ENCODE results near the gene C2CD2.

C2CD2 gene

DNA sequence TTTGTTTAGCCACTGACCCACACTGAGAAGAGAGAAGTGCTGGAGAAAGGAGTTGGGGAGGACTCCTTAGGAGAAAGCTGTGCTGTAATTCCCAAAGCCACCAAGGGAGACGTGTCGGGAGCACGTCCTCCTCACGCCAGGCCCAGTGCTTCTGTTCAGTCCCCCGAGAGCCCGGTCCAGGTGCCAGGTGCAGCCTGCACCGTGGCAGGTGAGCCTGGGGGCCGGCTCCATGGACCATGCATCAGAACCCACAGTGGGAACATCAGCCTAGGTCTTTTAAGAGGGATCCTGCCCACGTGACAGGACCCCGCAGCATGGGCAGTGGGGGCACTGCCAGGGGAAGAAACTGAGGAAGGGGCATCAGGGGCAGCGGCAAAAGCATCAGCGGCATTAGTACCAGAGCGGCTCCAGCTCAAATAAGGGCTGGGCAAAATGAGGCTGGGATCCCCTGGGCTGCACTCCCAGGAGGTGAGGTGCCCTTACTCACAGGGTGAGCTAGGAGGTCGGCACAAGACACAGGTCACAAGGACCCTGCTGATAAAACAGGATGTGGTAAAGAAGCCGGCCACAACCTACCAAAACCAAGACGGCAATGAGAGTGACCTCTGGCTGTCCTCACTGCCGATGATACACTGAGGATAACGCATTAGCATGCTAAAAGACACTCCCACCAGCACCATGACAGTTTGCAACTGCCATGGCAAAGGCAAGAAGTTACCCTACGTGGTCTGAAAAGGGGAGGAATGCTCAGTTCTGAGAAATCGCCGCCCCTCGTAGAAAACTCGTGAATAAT lies 50.1 kb downstream of the C2CD2 start:
- no peak overlapping the region for H3K27ac ChIP-seq (replicated peaks)
- H3K4me3 ChIP-seq (replicated peaks; ENCODE audit: insufficient read depth, low read length) = no peak overlapping the region
- DNase-seq (ENCODE audit: low read depth in 1 of 2, low spot score in 1 of 2) = no peak
- TF ChIP-seq, protein P1, sequence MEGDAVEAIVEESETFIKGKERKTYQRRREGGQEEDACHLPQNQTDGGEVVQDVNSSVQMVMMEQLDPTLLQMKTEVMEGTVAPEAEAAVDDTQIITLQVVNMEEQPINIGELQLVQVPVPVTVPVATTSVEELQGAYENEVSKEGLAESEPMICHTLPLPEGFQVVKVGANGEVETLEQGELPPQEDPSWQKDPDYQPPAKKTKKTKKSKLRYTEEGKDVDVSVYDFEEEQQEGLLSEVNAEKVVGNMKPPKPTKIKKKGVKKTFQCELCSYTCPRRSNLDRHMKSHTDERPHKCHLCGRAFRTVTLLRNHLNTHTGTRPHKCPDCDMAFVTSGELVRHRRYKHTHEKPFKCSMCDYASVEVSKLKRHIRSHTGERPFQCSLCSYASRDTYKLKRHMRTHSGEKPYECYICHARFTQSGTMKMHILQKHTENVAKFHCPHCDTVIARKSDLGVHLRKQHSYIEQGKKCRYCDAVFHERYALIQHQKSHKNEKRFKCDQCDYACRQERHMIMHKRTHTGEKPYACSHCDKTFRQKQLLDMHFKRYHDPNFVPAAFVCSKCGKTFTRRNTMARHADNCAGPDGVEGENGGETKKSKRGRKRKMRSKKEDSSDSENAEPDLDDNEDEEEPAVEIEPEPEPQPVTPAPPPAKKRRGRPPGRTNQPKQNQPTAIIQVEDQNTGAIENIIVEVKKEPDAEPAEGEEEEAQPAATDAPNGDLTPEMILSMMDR (IDR thresholded peaks at IDR 0.05; ENCODE audit: insufficient read depth, low read length) = no peak
- TF ChIP-seq, protein P2, sequence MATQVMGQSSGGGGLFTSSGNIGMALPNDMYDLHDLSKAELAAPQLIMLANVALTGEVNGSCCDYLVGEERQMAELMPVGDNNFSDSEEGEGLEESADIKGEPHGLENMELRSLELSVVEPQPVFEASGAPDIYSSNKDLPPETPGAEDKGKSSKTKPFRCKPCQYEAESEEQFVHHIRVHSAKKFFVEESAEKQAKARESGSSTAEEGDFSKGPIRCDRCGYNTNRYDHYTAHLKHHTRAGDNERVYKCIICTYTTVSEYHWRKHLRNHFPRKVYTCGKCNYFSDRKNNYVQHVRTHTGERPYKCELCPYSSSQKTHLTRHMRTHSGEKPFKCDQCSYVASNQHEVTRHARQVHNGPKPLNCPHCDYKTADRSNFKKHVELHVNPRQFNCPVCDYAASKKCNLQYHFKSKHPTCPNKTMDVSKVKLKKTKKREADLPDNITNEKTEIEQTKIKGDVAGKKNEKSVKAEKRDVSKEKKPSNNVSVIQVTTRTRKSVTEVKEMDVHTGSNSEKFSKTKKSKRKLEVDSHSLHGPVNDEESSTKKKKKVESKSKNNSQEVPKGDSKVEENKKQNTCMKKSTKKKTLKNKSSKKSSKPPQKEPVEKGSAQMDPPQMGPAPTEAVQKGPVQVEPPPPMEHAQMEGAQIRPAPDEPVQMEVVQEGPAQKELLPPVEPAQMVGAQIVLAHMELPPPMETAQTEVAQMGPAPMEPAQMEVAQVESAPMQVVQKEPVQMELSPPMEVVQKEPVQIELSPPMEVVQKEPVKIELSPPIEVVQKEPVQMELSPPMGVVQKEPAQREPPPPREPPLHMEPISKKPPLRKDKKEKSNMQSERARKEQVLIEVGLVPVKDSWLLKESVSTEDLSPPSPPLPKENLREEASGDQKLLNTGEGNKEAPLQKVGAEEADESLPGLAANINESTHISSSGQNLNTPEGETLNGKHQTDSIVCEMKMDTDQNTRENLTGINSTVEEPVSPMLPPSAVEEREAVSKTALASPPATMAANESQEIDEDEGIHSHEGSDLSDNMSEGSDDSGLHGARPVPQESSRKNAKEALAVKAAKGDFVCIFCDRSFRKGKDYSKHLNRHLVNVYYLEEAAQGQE (IDR thresholded peaks at IDR 0.05; ENCODE audit: insufficient replicate concordance, low read depth) = no peak
- no peak for TF ChIP-seq GABPA (IDR thresholded peaks at IDR 0.05; ENCODE audit: low read depth)
- TF ChIP-seq POLR2AphosphoS5 (IDR thresholded peaks at IDR 0.05; ENCODE audit: low read depth) = no peak
- TF ChIP-seq SPI1 (IDR thresholded peaks at IDR 0.05; ENCODE audit: borderline replicate concordance, low read depth) = no peak
- H3K27me3 ChIP-seq (ENCODE audit: insufficient read depth, poor library complexity, severe bottlenecking) = no peaks in the 10 kb centered on the region

DNA sequence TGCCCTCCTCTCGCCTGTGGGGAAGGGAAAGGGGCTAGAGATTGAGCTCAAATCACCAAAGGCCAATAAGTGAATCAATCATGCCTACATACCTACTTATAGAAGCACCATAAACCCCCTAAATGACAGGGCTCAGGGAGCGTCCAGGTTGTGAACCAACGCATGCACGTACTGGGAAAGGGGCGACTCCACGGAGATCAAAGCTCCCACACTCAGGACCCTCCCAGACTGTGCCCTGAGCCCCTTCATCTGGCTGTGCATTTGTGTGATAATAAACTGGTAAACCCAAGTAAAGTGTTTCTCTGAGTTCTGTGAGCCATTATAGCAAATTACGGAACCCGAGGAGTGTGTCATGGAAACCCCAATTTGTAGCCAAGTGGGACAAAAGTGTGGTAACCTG lies 50.9 kb downstream of the C2CD2 start:
- Histone ChIP-seq H3K27ac (replicated peaks) (no peak overlapping the region), H3K4me3 (replicated peaks; ENCODE audit: insufficient read depth, low read length) (no peak overlapping the region), H3K27me3 (ENCODE audit: insufficient read depth, poor library complexity, severe bottlenecking) (no peaks in the 10 kb centered on the region)
- TF ChIP-seq POLR2AphosphoS5 (IDR thresholded peaks at IDR 0.05; ENCODE audit: low read depth) (no peak), GABPA (IDR thresholded peaks at IDR 0.05; ENCODE audit: low read depth) (no peak), SPI1 (IDR thresholded peaks at IDR 0.05; ENCODE audit: borderline replicate concordance, low read depth) (no peak)
- TF ChIP-seq, protein P2 (IDR thresholded peaks at IDR 0.05; ENCODE audit: insufficient replicate concordance, low read depth) = no peak
- TF ChIP-seq, protein P1 (IDR thresholded peaks at IDR 0.05; ENCODE audit: insufficient read depth, low read length) = no peak
- DNase-seq (ENCODE audit: low read depth in 1 of 2, low spot score in 1 of 2) = no peak

DNA sequence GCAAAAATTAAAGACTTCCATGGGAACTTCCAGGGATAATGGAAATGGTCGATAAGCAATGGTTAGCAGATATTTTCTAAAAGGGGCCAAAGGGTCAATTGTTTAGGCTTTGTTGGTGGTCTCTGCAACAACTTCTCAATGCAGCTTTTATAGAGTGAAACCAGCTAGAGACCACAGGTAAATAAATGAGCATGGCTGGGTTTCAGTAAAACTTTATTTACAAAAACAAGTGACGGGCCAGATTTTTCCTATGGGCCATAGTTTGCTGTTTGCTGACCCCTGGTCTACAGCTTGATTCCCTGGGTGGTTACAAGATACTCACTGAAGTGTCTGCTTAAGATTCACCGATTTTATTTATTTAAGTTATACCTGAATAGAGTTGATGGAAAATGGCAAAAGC lies 52.0 kb downstream of the C2CD2 start:
- TF ChIP-seq GABPA (IDR thresholded peaks at IDR 0.05; ENCODE audit: low read depth) (no peak), POLR2AphosphoS5 (IDR thresholded peaks at IDR 0.05; ENCODE audit: low read depth) (no peak), SPI1 (IDR thresholded peaks at IDR 0.05; ENCODE audit: borderline replicate concordance, low read depth) (no peak)
- TF ChIP-seq, protein P2 (IDR thresholded peaks at IDR 0.05; ENCODE audit: insufficient replicate concordance, low read depth) = no peak
- TF ChIP-seq, protein P1 (IDR thresholded peaks at IDR 0.05; ENCODE audit: insufficient read depth, low read length) = no peak
- Histone ChIP-seq H3K27me3 (ENCODE audit: insufficient read depth, poor library complexity, severe bottlenecking) (no peaks in the 10 kb centered on the region), H3K27ac (replicated peaks) (no peak overlapping the region), H3K4me3 (replicated peaks; ENCODE audit: insufficient read depth, low read length) (no peak overlapping the region)
- DNase-seq (ENCODE audit: low read depth in 1 of 2, low spot score in 1 of 2) = no peak
